HG02870 (cell line): ENCODE results near the gene CD180.
A peak's percentile ranks its signal among the peaks of the same experiment; 100 is the strongest.
"Not testable (repeated sequence)": the region's sequence is repeated elsewhere in the genome, so short reads cannot be mapped to it uniquely, and the experiment has no call there.

Experiments
- ATAC-seq: cut with Tn5 transposase; IDR thresholded peaks from one replicate; pipeline ENCODE4 v1.9.1; 2021; ENCODE audit warnings: mild to moderate bottlenecking, moderate library complexity; ENCODE audit not compliant: unreplicated experiment

Gene CD180

DNA sequence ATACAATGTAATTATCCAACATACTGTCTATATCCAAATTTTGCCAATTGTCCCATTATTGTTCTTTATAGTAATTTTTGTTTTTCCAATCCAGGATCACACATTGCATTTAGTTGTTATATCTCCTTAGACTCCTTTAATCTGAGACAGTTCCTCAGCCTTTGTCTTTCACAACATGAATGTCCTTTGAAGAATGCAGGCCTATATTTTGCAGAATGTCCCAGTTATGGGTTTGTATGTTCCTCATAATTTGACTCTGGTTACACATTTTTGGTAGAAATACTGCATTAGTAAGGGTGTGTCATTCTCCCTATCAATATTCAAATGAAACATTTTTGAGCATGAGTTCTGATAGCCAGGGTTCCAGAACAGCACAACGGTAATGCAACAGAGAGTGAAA, 6.7 kb downstream of the CD180 start:
- ATAC-seq = no peak

GRCh38 chr5:67189079-67189354, 7.6 kb downstream of the CD180 start:
- ATAC-seq = no peak

GRCh38 chr5:67188274-67189078, 8.1 kb downstream of the CD180 start:
- no peak for ATAC-seq

GRCh38 chr5:67187006-67187715, 9.4 kb downstream of the CD180 start:
- ATAC-seq = no peak

GRCh38 chr5:67183859-67184258, 12.7 kb downstream of the CD180 start:
- no peak for ATAC-seq

DNA sequence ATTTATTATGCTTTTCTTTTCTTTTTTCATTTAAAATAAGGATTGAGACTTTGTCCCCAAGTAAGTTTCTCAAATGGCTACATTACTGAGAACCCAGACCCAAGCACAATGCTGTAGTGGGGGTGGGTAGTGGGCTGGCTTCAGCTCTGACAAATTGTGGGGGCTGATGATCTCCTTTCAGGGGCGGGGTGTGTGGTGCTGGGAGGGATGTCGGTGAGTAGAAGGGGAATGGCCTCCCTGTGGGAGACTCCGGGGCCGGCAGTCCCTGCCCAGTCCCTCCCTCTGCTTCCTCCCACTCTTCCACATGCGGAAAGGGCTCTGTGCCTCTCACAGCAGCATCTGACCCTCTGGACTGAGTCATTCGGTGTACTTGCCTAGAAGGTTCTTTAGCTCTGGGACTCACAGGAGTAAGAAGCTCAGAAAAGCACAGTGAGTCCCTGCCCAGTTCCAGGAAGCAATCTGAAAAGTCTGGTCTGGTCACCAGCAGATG, 14.3 kb downstream of the CD180 start:
- ATAC-seq = no peak

- ATAC-seq = no peak
Measured at GRCh38 chr5:67181648-67182221, 14.9 kb downstream of the CD180 start.

DNA sequence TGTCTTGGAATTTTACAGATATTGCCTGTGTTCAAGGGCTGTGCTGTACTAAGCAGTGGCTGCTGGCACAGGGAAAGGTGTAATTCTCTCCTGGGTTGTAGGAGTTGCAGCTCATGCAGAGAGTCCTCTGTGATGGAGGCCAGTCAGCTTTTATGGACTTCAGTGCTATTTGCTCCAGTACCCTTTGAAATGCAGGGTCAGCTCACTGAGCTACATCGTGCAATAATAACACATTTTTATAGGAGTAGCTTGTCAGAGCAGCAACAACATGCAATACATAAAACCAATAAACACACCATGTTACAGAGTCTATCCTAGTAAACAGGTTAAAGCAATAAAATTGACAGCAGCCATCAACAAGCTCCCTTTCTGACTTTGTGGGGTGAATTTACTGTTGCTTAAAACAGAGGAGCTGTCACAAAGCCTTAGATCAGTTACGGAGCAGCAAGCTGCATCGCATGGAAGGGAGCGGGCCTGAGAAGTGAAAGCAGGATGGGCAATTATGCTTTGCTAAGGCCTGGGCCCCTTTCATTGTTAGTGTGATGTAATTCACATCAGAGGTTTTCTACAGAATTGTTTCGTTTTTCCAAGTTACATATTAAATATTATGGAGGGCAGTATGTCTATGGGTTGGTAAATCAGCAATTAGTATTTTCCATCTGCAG, 16.8 kb downstream of the CD180 start:
- no peak for ATAC-seq

- ATAC-seq = no peak
Measured at GRCh38 chr5:67178966-67179365, 17.6 kb downstream of the CD180 start.

- ATAC-seq = no peak
Measured at GRCh38 chr5:67178085-67178484, 18.5 kb downstream of the CD180 start.

- no peak for ATAC-seq
Measured at GRCh38 chr5:67176936-67177335, 19.7 kb downstream of the CD180 start.

DNA sequence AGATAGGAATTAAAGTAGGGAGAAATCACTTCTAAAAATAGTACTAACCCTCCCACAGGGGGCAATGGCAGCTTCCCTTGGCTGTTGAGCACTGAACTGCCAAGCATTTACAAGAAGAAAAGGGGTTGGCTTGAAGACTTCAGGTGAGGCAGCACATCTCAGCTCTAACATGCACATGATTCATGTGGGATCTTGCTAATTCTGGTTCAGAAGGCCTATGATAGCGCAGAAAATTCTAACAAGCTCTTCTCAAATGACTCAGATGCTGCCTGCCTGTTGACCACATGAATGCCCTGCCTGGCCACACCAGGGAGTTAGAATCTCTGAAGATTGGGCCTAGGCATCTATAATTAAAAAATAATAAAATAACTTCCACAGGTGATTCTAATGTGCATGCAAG, 22.6 kb downstream of the CD180 start:
- ATAC-seq = no peak

GRCh38 chr5:67173351-67173750, 23.2 kb downstream of the CD180 start:
- not testable (repeated sequence) for ATAC-seq

- ATAC-seq = no peak
Measured at GRCh38 chr5:67170767-67171166, 25.8 kb downstream of the CD180 start.

GRCh38 chr5:67168069-67168468, 28.5 kb downstream of the CD180 start:
- no peak for ATAC-seq

GRCh38 chr5:67166460-67167285, 29.9 kb downstream of the CD180 start:
- no peak for ATAC-seq

GRCh38 chr5:67165526-67166459, 30.8 kb downstream of the CD180 start:
- peak; percentile 78 for ATAC-seq

GRCh38 chr5:67164856-67165525, 31.6 kb downstream of the CD180 start:
- ATAC-seq = no peak
